GM10266 (cell line): ENCODE data around the gene ARCN1.

ENCODE experiments used
- DNase-seq: peaks from one replicate; pipeline ENCODE4 v3.0.0; 2012; ENCODE audit errors: extremely low spot score
- CTCF ChIP-seq: IDR thresholded peaks from 2 replicates; pipeline ENCODE4 v1.5.1; 2012; ENCODE audit warnings: mild to moderate bottlenecking, low read depth; ENCODE audit not compliant: control insufficient read depth, insufficient read depth; ENCODE audit errors: missing control alignments

The ARCN1 gene

GRCh38 chr11:118606157-118606843 is 34.1 kb downstream of the ARCN1 start:
- no peak for TF ChIP-seq CTCF
- DNase-seq: no peak

- DNase-seq: no peak
- TF ChIP-seq CTCF: no peak
Observed at GRCh38 chr11:118606844-118607228, 34.6 kb downstream of the ARCN1 start.

DNA sequence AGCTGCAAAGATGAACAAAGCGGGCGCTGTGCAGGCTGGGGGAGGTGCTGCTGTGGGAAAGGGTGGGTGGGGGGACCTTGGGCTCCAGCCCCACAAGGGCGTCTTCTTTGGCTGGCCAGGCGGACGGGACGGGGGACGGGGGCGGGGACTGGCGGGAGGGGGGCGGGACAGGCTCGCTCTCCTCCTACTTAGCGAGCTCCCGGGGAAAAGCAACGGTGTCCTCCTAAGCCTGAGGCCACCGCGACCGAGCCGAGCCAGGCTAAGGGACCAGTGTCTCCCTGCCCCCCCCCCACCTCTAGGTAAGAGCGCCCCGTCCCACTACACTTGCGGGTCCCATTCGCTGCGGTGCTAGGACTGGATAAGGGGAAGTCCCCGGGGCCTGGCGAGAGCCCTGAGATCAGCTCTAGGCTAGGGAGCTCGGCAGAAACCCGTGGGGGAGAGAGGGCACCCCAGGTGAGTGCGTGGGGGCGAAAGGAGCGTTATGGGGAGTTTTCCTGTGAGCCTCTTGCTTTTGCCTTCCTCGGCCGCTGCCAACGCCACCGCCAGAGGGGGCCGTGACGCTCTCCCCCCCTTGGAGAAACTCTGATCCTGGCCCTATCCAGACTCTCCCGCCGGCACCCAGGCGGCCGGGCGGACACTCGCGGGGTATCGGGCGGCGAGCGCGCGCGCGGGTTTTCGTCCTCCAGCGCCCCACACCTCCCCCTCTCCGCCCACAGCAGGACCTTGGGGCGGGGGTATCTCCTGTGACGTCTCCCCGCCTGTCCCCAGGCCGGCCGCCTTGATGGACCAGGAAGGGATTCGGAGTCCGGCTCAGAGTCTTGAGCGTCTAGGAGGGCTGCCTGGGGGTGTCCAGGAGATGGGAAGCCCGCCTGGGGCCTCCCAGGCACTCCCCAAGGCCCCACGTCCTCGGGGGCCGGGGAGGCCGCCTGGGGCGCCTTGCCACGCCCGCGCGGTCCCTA is 35.5 kb downstream of the ARCN1 start, which contains the start of gene PHLDB1:
Gene PHLDB1 (plus strand): TSS at position 215 of the 959 bp plus-strand sequence. CDS start 6,222 bp downstream, outside the sequence.
- peak; percentile 47 for TF ChIP-seq CTCF
- peak; percentile 56 for DNase-seq

- TF ChIP-seq CTCF: no peak
- DNase-seq: no peak
Observed at GRCh38 chr11:118608360-118609227, 36.4 kb downstream of the ARCN1 start.

DNA sequence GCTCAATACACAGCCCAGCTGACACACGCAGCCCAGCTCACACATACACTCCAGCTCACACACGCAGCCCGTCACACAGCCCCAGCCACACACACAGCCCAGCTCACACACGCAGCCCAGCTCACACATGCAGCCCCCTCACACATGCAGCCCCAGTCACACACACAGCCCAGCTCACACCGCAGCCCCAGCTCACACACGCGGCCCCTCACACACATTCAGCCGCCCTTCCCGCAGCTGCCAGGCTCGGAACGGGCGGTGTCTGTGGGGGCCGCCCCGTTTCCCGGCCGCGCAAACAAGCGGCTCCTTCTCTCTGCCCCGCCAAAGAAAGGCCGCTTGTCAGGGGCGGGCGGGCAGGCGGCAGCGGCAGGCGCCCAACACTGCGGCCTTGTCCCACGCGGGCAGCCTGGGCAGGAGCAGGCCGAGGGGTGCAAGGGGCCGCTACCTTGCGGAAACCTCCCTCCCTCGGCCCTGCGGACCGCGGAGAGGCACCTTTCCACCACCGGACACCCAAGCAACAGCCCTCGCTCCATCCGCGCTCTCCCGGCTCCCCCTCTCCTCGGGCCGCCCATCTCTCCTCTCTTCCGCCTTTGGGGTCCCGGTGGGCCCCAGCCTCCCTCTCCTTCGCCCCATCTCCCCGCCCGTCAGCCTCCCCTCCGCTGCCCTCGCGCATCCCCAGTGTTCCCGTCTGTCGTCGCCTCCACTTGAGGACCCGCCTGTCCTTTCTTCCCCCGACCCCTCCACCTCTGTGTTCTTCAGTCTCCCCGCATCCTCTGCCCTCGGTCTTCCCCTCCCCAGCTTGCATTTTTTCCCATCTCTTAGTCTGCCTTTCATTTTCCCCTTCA is 37.4 kb downstream of the ARCN1 start:
- peak; percentile 44 for DNase-seq
- TF ChIP-seq CTCF: no peak

DNA sequence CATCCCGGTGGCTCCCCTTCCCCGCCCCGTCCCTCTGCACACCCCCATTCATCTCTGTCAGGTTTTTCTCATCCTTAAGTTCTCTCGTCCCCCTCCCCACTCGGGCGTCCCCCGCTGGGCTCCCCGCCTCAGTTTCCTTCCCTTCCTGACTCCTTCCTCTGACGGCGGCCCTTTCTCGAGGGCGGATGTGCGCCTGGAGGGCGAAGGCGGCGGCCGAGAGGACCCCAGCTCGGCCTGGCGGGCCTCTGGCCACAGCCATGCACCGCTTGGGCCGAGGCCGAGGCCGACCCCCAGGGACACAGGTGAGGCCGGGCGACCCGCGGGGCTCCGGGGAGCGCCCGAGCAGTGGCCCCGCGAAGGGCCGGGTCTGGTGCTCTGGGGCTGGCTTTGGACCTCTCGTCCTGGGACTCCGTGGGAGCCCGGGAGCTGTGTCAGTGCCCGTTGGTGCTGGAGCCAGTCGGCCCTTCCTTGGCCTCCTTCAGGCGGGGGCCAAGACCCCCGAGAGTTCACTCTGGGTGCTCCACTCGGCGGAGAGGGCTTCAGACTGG is 38.1 kb downstream of the ARCN1 start:
- TF ChIP-seq CTCF: no peak
- DNase-seq: no peak
